ENCODE data around the gene ZNF205. TPM values are rescaled to one million over a fixed set of nuclear protein-coding genes. Genes with fewer than 3 reads are reported as not detected.

The ZNF205 gene
- total and polyA plus RNA-seq, 2 donors (not counting 1 experiment from before 2014, with no cell fraction given), result 3.4 to 16.0 TPM

- Histone ChIP-seq H3K9ac (ENCODE audit: insufficient read depth, low read length) (no peak overlapping the region), H3K4me2 (ENCODE audit: extremely low read depth, insufficient read depth, low read length) (no peak overlapping the region), H3K36me3 (ENCODE audit: control insufficient read depth, insufficient read depth, low read length) (no peaks in the 10 kb centered on the region), H3K27ac (ENCODE audit: insufficient read depth, low read length) (no peak overlapping the region), H2AFZ (ENCODE audit: low read length) (no peak overlapping the region), H3K4me3 (replicated peaks in 1 of 4; ENCODE audit: control extremely low read depth in 1 of 4, insufficient read depth in 1 of 4, low read depth in 3 of 4, low read length in 4 of 4) (no peak overlapping the region), H3K9me3 (ENCODE audit: control insufficient read depth, insufficient read depth, low read depth, low read length) (no peaks in the 10 kb centered on the region), H4K20me1 (ENCODE audit: control insufficient read depth, extremely low read depth, insufficient read depth, low read length) (no peaks in the 10 kb centered on the region), H3K79me2 (ENCODE audit: control insufficient read depth, insufficient read depth, low read length) (no peaks in the 10 kb centered on the region), H3K27me3 (ENCODE audit: control insufficient read depth, insufficient read depth, low read length) (peaks cover 20% of the 10 kb centered on the region), H3K4me1 (ENCODE audit: control insufficient read depth, extremely low read depth, insufficient read depth, low read length) (peaks cover 3% of the 10 kb centered on the region)
- TF ChIP-seq CTCF (conservative IDR thresholded peaks at IDR 0.05 in 1 of 2, IDR thresholded peaks at IDR 0.05 in 1 of 2; ENCODE audit: low read depth in 1 of 2, low read length in 2 of 2) (no peak), EZH2 (IDR thresholded peaks at IDR 0.05; ENCODE audit: low read length, missing control alignments) (no peak)
- no peak for DNase-seq (ENCODE audit: low read depth in 2 of 2)
Observed at GRCh38 chr16:3096362-3096761, 16.0 kb upstream of the ZNF205 start.

GRCh38 chr16:3097266-3097665, 15.1 kb upstream of the ZNF205 start:
- Histone ChIP-seq H3K4me2 (ENCODE audit: extremely low read depth, insufficient read depth, low read length) (no peak overlapping the region), H3K9me3 (ENCODE audit: control insufficient read depth, insufficient read depth, low read depth, low read length) (no peaks in the 10 kb centered on the region), H4K20me1 (ENCODE audit: control insufficient read depth, extremely low read depth, insufficient read depth, low read length) (no peaks in the 10 kb centered on the region), H3K79me2 (ENCODE audit: control insufficient read depth, insufficient read depth, low read length) (no peaks in the 10 kb centered on the region), H3K36me3 (ENCODE audit: control insufficient read depth, insufficient read depth, low read length) (no peaks in the 10 kb centered on the region), H3K9ac (ENCODE audit: insufficient read depth, low read length) (no peak overlapping the region), H3K27me3 (ENCODE audit: control insufficient read depth, insufficient read depth, low read length) (peaks cover 18% of the 10 kb centered on the region), H3K4me3 (replicated peaks in 1 of 4; ENCODE audit: control extremely low read depth in 1 of 4, insufficient read depth in 1 of 4, low read depth in 3 of 4, low read length in 4 of 4) (no peak overlapping the region), H3K4me1 (ENCODE audit: control insufficient read depth, extremely low read depth, insufficient read depth, low read length) (peaks cover 3% of the 10 kb centered on the region), H2AFZ (ENCODE audit: low read length) (no peak overlapping the region), H3K27ac (ENCODE audit: insufficient read depth, low read length) (no peak overlapping the region)
- no peak for DNase-seq (ENCODE audit: low read depth in 2 of 2)
- no peak for TF ChIP-seq EZH2 (IDR thresholded peaks at IDR 0.05; ENCODE audit: low read length, missing control alignments)
- no peak for TF ChIP-seq CTCF (conservative IDR thresholded peaks at IDR 0.05 in 1 of 2, IDR thresholded peaks at IDR 0.05 in 1 of 2; ENCODE audit: low read depth in 1 of 2, low read length in 2 of 2)

- no peak within 1 kb of the TSS for H3K9ac ChIP-seq (ENCODE audit: insufficient read depth, low read length)
- peak within 1 kb of the TSS; percentile 70 for H3K4me2 ChIP-seq (ENCODE audit: extremely low read depth, insufficient read depth, low read length)
- H3K9me3 ChIP-seq (ENCODE audit: control insufficient read depth, insufficient read depth, low read depth, low read length), result no peaks in the 10 kb centered on the region
- peak within 1 kb of the TSS; percentile 58 for H2AFZ ChIP-seq (ENCODE audit: low read length)
- peaks cover 3% of the 10 kb centered on the region for H3K4me1 ChIP-seq (ENCODE audit: control insufficient read depth, extremely low read depth, insufficient read depth, low read length)
- TF ChIP-seq EZH2 (IDR thresholded peaks at IDR 0.05; ENCODE audit: low read length, missing control alignments) (no peak), CTCF (conservative IDR thresholded peaks at IDR 0.05 in 1 of 2, IDR thresholded peaks at IDR 0.05 in 1 of 2; ENCODE audit: low read depth in 1 of 2, low read length in 2 of 2) (no peak)
- H3K27me3 ChIP-seq (ENCODE audit: control insufficient read depth, insufficient read depth, low read length), result peaks cover 12% of the 10 kb centered on the region
- no peak within 1 kb of the TSS for H3K27ac ChIP-seq (ENCODE audit: insufficient read depth, low read length)
- no peaks in the 10 kb centered on the region for H3K36me3 ChIP-seq (ENCODE audit: control insufficient read depth, insufficient read depth, low read length)
- DNase-seq (ENCODE audit: low read depth in 2 of 2), result no peak
- H3K4me3 ChIP-seq (replicated peaks in 1 of 4; ENCODE audit: control extremely low read depth in 1 of 4, insufficient read depth in 1 of 4, low read depth in 3 of 4, low read length in 4 of 4), result peak within 1 kb of the TSS in 2 of 4 experiments; percentile 18 to 27
- no peaks in the 10 kb centered on the region for H4K20me1 ChIP-seq (ENCODE audit: control insufficient read depth, extremely low read depth, insufficient read depth, low read length)
- H3K79me2 ChIP-seq (ENCODE audit: control insufficient read depth, insufficient read depth, low read length), result no peaks in the 10 kb centered on the region
Observed at GRCh38 chr16:3098459-3099394, 13.7 kb upstream of the ZNF205 start, which contains the start of gene ZSCAN10. ZSCAN10 (minus strand) TSS chr16:3099294; CDS start chr16:3092937, 6,357 bp downstream.
